Ureter (tissue), 1 donor: Measurements from ENCODE around the gene DIAPH3. TPM values are rescaled to one million over a fixed set of nuclear protein-coding genes. Genes with fewer than 3 reads are reported as not detected.
"Not testable (repeated sequence)": the region's sequence is repeated elsewhere in the genome, so short reads cannot be mapped to it uniquely, and the experiment has no call there.

Experiments
- DNase-seq: peaks from one replicate; pipeline ENCODE4 v3.0.0-alpha.2; 2020; ENCODE audit warnings: low spot score
- total RNA-seq: library from RNA; stranded (reverse); gene quantifications from one replicate; pipeline ENCODE4 v1.2.4, GENCODE V29; 2023
- donor health status: DM: yes; HTN: yes; CAD: no.

DIAPH3 gene, protein sequence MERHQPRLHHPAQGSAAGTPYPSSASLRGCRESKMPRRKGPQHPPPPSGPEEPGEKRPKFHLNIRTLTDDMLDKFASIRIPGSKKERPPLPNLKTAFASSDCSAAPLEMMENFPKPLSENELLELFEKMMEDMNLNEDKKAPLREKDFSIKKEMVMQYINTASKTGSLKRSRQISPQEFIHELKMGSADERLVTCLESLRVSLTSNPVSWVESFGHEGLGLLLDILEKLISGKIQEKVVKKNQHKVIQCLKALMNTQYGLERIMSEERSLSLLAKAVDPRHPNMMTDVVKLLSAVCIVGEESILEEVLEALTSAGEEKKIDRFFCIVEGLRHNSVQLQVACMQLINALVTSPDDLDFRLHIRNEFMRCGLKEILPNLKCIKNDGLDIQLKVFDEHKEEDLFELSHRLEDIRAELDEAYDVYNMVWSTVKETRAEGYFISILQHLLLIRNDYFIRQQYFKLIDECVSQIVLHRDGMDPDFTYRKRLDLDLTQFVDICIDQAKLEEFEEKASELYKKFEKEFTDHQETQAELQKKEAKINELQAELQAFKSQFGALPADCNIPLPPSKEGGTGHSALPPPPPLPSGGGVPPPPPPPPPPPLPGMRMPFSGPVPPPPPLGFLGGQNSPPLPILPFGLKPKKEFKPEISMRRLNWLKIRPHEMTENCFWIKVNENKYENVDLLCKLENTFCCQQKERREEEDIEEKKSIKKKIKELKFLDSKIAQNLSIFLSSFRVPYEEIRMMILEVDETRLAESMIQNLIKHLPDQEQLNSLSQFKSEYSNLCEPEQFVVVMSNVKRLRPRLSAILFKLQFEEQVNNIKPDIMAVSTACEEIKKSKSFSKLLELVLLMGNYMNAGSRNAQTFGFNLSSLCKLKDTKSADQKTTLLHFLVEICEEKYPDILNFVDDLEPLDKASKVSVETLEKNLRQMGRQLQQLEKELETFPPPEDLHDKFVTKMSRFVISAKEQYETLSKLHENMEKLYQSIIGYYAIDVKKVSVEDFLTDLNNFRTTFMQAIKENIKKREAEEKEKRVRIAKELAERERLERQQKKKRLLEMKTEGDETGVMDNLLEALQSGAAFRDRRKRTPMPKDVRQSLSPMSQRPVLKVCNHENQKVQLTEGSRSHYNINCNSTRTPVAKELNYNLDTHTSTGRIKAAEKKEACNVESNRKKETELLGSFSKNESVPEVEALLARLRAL
- 0.23 TPM for total RNA-seq

DNA sequence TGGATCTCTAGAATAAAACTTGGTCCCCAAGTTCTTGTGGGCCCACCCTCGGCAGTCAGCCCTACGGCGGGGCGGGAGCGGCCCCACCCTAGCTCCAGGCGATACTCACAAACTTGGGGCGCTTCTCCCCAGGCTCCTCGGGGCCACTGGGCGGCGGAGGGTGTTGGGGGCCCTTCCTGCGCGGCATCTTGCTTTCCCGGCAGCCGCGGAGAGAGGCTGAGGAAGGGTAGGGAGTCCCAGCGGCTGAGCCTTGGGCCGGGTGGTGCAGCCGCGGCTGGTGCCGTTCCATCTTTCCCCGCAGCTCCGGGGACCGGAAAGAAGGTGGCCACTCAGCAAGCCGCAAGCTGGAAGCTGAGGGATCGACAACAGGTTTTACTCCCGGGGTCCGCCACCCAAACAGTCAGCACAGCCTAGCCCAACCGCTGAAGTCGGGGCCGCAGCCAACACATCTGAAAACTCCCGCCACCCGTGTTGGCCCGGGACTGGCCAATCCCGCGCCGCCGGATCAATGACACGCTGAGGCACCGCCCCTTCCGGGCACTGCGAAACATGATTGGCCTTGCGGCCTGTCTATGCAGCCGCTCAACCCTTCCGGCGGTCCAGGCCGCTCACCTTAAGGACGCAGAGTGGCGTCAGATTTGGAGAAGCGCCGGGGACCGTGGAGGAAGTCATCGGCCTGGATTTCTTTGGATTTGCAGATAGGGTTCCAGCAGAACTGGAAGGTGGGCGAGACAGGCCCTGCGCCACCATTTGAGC, at the start of gene DIAPH3:
DIAPH3 (minus strand) TSS at position 451 of the 756 bp plus-strand sequence; CDS start at position 289, 162 bp downstream.
- peak; percentile 97 for DNase-seq

DNA sequence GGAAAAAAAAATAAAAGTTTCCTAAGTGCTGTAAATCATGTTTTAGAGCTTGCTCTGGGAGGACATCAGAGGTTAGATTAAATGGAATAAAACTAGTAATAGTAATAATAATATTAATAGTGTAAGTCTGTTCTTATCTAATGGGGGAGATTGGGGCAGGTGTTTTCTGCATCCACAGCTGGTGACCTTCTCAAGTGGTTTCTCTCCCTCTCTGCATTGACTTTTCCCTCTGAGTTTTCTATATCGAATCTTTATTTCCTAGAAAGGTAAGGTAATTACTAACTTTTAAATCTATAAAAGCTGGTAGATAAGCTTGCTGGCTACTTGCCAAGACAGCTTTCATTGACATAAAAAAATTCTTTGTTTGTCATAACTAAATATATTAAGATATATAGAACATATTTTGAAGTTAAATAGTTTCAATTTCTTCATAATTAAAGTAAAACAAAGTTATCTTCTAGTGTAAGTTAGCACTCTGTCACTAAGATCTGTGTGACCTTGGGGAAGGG, 49.6 kb upstream of the DIAPH3 start:
- no peak for DNase-seq

DNA sequence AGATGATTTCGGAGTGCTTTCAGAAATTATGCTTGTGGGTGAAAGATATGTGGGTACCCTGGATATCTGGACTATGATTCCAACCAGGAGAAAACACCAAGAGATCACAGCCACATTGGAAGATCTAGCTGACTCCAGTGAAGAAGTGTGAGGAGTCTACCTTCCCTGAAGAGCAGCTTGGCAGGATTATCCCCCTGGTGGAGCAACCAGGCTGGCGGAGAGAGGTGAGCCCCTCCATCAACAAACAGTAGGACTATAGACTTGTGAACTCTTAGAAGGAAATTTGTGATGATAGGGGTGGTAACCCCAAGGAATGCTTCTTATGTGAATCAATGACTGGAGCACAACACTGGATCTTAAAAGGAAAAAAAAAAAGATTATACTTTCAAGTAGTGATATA, 47.8 kb upstream of the DIAPH3 start:
- DNase-seq: no peak

DNA sequence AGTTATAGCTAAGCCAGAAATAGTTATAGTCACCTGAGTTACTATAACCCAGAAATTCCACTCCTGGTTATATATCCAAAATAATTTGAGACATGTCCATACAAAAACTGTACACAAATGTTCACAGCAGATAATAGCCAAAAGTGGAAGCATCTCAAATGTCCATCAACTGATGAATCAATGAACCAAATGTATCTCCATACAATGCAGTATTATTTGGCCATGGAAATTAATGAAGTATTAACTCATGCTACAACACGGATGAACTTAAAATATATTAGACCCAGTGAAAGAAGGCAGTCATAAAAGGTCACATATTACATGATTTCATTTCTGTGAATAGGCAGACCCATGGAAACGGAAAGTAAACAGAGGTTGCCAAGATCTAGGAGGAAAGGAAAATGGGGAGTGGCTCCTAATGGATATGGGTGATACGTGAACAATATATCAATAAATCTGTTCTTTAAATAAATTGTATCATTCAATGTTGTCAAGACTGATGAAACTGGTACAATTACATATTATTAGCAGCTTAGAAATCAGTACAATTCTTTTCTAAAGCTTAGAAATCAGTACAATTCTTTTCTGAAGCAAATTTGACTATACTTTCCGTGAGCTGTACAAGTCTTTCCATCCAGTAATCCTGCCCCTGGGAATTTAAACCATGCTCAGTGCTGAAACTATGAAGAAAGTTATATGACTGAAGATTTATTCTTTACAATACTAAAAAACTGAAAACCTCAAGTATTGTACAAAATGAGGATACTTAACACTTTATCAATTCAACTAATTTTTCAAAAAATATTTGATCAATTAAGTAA, 47.0 kb upstream of the DIAPH3 start:
- DNase-seq: no peak

DNA sequence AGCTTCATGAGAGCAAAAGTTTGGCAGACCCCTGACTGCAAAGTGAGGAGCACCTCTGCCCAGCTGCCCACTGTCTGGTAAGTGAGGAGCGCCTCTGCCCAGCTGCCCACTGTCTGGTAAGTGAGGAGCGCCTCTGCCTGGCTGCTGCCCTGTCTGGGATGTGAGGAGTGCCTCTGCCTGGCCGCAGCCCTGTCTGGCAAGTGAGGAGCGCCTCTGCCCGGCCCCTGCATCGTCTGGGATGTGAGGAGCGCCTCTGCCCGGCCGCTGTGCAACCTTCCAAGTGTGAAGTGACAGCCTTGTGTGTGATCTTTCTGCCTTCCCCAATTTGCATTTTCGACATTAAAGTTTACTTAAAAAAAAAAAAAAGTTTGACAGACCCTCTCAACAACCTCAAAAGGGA, 41.8 kb upstream of the DIAPH3 start:
- DNase-seq: not testable (repeated sequence)

DNA sequence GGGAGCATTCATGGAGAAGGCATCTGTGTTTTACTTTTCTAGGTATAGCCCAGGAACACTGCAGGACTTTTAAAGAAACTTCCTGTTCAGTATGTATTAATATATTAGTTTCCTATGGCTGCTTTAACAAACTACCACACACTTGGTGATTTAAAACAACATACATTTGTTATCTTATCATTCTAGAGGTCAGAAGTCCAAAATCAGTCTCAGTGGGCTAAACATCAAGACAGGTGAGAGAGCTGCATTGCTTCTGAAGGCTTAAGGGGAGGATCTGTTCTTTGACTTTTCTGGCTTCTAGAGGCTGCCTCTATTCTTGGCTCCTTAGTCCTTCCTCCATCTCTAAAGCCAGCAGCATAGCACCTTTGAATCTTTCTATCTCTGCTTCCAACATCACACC, 37.6 kb upstream of the DIAPH3 start:
- DNase-seq: no peak

DNA sequence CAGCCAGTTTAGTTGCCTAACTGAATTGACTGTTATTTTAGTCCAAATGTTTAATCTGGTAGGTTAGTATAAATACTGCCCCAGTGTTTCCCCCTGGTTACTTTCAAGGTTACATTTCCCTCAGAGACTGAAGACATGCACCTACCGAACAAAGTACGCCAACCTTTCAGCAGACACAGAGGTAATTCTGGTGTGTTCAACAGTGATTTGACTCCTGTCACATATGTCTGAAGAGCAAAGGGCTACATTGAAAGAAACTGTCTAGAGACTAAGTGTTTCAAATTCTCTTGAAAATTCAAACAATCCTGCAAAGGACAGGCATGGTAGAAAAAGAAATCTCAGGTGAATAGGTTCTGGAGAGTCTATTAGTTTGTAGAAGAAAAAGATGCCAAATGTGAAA, 32.2 kb upstream of the DIAPH3 start:
- DNase-seq: not testable (repeated sequence)

DNA sequence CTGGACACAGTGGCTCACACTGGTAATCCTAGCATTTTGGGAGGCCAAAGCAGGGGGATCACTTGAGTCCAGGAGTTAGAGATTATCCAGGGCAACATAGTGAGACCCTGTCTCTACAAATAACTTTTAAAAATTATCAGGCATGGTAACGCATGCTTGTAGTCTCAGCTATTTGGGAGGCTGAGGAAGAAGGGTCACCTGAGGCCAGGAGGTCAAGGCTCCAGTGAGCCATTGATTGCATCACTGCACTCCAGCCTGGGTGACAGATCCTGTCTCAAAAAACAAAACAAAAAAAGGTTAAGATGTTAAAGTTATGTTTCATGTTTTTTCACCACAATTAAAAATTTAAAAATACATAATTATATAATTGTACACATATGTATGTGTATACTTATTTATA, 19.2 kb upstream of the DIAPH3 start:
- DNase-seq: no peak

DNA sequence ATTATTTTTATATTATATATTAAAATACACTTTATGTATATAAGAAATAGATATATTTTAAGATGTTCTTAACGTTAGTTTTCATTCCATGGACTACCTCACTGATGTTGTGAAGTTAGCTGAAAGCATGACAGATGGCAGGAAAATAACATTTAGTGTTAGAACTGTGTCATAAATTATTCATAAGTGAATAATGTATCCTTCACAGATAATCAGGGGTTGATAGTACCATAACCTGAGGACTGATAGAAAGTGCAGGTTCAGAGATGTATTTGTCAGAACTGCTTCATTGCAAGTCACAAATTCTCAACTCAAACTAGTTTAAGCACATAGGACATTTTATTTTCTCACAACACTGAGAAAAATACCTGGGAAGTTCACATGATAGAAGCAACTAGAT, 14.6 kb upstream of the DIAPH3 start:
- no peak for DNase-seq

DNA sequence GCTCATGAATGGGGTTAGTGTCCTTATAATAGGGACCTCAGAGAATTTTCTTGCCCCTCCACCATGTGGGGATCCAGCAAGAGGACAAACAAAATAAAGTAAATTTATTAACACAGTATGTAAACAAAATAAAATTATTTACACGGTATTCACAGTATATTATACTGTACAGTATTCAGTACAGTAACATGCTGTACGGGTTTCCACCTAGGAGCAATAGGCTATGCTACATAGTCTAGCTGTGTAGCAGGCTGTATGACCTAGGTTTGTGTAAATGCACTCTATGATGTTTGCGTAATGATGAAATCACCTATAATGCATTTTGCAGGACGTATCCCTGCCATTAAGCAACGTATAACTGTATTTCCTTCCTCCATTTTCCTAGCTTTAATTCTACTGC, 11.8 kb upstream of the DIAPH3 start:
- no peak for DNase-seq

DNA sequence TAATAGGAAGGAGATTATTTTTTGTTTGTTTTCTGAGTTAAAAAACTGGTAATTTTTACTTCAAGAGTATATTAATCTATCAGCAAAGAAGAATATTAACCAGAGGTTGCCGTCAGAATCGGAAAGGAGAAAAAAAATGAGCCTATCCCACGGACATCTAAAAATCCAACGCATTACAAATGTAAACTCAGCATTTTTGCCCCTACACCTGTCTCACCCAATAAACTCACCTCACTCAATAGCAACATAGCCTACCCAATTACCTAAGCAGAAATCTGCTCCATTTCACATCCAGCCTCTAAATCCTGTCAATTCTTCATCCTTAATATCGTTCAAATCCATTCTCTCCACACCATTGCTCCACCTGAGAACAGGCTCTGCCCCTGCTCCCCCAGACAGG, 10.4 kb upstream of the DIAPH3 start:
- DNase-seq: no peak

DNA sequence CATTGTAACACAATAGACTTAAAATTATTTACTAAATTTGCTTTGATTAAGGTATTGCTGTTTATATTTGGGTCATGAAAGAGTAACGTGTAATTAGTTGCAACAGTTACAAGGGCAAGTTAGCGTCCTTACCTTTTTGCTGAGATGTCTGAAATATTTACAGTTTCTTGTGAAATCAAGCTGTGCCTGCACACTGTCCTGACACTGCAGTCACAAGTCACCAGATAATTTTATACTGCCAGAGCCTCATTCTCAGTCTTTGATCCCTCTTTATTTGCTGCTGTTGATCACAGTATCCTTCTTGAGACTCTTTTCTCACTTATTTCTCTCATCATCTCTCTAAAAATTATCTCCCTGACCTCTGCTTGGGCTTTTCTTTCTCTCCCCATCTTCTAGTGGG, 8.4 kb upstream of the DIAPH3 start:
- DNase-seq: no peak

DNA sequence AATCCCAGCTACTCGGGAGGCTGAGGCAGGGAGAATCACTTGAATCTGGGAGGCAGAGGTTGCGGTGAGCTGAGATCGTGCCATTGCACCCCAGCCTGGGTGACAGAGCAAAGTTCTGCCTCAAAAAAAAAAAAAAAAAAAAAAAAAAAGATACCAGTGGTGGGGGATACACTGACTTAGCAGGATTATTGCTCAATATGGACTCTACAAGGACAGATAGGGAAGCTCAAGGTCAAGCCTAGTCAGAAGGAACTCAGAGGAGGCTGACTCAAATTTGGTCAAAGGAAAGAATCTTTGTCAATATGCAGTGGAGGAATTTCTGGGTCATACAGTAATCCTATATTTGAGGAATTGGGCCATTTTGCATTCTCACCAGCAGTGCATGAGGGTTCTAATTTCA, 6.7 kb upstream of the DIAPH3 start:
- no peak for DNase-seq

DNA sequence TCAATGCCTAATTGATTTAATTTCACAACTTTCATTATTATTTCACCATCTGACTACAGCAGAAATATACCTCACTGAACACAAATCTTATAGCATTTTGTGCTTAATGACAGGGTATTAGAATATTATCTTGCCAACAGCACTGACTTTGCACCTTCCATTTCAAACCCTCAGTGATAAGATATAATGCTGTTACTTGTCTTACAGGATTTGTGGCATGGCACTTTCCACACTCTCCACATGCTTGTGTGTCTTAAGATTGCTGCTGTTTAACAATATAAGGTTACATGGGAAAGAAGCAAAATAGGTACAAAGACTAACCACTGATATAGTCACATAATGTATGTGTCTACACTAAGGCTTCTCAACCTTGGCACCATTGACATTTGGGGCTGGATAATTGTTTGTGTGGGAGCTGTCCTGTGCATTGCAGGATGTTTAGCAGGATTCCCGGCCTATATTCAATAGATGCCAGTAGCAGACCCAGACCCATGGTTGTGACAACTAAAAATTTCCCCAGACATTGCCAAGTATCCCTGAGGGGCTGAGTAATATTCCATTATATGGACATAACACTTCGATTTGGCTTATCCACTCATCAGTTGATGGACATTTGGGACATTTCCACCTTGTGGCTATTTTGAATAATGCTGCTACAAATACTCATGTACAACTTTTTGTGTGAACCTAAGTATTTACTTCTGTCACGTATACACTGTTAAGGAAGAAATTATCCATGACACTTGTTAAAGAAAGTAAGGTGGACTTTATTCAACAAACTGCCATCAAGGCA, 5.7 kb upstream of the DIAPH3 start:
- no peak for DNase-seq

DNA sequence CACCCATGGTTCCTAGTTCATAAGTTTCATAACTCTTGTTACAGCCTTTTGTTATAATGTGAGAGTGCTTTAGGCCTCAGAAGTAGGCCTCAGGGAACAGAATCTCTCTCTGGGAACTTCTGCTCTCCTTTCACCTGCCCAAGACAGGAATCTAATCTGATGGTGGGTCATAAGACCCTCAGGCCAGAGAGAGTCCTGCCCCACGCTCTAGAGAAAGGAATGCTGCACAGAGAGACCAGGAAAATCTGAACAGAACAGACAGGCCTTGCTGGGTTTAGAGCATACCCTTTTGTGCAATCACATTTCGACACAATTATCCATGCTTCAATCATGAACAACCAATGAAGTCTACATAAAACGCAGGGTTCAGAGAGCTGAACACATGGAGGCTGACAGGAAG, 3.4 kb upstream of the DIAPH3 start:
- DNase-seq: no peak

DNA sequence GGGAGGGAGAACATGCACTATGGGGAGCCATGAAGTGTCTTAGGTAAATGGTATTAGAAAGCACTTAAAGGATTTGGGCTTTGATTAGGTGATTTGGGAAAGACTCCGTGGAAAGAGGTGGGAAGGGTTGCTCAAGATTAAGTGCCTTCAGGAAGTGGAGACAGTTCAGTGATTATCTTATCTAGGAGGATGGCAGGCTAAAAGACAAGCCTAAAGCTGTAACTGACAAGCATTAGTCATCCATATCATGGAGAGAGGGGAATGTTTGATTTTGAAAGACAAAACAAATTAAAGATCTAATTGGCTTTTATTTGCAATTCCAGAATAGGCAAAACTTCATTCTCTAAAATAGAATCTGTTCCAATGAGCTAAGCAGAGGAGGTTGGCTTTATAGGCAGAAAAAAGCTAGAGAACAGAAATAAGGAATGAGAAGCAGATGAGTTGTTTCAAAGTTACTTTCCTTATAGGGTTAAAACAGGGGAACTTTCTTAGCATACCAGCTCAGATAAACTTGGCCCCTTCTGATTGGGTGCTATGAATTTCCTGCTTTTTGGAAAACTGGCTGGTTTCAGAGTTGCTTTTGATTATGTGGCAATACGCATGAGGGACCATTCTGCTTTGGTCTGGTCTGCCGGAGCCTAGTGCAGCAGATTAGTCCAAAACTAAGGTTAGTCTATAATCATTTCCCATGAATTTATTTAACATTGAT, 1.8 kb upstream of the DIAPH3 start:
- DNase-seq: no peak

DNA sequence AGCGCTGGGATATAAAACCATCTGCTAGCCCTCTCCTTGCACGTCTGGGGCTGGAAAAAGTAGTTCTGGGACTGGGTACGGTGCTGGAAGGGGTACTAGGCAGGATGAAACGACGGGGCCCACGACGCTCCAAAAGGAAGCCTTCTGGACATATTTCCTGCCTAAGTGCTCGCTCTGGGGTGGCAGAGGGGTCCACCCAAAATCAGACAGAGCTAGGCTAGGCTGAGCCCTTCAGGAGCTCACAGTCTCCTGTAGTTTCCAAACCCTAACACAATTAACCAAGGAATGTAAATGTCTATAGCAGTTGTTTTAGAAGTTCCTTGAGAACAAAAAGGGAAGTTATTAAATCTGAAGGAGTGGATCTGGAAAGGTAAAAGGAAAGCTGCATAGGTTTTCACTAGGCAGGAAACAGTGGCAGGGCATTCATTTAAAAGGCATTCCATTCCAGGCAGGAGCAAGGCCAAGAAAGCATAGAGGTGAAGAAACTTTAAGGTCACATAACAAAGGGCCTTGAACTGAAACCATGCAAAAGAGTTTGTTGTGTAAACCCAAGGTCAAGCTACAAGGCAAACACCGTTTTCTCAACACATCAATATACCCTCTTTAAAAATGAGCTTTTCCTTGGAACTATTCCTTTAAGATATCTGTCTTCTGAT, 634 bp upstream of the DIAPH3 start:
- DNase-seq: no peak

DNA sequence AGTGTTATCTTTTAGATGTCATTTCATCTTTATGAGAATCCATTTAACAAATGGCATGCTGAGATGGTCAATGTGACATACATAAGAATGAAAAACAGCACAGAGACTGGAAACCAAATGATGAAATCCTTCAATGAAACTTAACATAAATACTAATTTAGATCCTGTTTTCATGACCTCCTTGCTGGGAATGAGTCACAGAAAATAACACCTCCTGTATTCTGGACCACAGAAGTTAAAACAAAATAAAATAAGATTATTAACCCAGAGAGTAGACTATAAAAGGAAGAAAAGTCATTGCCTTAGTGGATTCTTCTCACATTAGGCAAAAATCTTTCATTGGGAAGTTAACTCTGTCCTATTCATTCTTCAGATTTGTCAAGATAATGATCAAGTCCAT, 1.6 kb downstream of the DIAPH3 start:
- no peak for DNase-seq
